GM21529 (cell line): Measurements from ENCODE around the gene KCNG2.
"Not testable (repeated sequence)": the region's sequence is repeated elsewhere in the genome, so short reads cannot be mapped to it uniquely, and the experiment has no call there.

Experiments used
- ATAC-seq: cut with Tn5 transposase; IDR thresholded peaks from one replicate; pipeline ENCODE4 v1.9.1; 2021; ENCODE audit not compliant: unreplicated experiment

The KCNG2 gene

GRCh38 chr18:79868811-79869541 is 71.2 kb downstream of the KCNG2 start:
- ATAC-seq: no peak

DNA sequence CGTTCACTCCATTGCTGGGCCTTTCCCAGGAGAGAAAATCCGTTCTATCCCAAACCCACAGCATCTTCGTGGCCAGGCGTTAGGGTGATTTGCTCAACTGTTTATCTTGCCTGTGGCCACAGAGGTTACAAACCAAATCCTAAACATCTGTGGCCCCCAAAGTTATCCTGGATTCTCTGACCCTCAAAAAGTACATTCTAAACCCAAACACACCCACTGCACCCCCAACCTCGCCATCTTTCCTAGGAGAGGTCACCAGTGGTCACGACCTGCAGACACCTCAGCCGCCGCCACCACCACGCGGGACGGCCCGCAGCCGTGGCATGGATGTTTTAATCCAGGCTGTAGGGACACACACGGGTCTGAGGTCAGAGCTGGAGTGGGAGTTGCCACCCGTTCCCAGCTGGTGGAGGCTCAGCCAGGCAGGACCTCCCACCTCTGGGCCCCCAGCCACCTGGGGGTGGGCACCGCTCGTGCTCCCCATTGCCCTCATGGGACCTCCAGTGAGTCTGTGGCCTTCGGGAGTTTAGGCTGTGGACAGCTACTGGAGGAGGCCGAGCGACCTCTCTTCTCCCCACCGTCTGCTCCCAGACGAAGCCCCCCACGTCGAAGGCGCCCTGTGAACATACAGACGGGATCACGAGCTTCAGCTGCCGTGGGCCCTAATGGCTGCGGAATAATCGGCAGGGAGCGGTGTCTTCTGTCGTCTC is 72.0 kb downstream of the KCNG2 start:
- ATAC-seq: no peak

DNA sequence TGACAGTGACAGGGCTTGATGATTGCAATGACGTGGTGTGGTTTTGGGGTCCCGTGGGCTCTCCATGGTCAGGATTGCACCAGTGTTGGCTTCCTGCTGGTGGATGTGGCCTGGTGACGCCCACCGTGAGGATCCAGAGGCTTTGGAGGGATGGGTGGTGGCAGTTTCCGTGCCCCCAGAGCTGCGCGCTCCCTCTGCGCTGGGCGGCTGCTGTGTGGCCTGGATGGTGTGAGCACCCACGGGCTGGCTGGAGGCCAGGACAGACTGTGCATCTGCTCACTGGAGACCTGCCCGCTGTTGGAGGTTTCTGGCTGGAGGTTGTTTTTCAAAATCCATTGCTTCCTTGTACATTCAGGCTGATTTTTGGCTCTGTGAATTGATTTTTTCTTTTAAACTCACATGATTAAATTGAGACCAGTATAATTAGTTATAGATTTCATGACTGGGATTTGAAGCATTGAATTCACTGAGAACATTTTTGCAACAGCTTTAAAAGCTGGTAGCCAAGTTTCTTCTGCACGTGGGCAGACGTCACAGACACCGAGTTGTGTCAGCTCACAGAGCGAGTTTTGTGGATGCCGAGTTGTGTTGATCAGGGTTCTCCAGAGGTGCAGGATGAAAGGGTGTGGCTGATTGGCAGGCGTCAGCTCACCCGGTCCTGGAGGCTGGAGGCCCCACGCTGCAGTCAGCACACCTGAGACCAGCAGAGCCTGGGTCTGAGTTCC is 72.7 kb downstream of the KCNG2 start:
- ATAC-seq: no peak

GRCh38 chr18:79871026-79871390 is 73.3 kb downstream of the KCNG2 start:
- ATAC-seq: no peak

GRCh38 chr18:79871481-79872091 is 73.8 kb downstream of the KCNG2 start:
- ATAC-seq: no peak

- no peak for ATAC-seq
Observed at GRCh38 chr18:79872527-79873444, 75.0 kb downstream of the KCNG2 start.

- ATAC-seq: no peak
Observed at GRCh38 chr18:79873449-79874110, 75.8 kb downstream of the KCNG2 start.

DNA sequence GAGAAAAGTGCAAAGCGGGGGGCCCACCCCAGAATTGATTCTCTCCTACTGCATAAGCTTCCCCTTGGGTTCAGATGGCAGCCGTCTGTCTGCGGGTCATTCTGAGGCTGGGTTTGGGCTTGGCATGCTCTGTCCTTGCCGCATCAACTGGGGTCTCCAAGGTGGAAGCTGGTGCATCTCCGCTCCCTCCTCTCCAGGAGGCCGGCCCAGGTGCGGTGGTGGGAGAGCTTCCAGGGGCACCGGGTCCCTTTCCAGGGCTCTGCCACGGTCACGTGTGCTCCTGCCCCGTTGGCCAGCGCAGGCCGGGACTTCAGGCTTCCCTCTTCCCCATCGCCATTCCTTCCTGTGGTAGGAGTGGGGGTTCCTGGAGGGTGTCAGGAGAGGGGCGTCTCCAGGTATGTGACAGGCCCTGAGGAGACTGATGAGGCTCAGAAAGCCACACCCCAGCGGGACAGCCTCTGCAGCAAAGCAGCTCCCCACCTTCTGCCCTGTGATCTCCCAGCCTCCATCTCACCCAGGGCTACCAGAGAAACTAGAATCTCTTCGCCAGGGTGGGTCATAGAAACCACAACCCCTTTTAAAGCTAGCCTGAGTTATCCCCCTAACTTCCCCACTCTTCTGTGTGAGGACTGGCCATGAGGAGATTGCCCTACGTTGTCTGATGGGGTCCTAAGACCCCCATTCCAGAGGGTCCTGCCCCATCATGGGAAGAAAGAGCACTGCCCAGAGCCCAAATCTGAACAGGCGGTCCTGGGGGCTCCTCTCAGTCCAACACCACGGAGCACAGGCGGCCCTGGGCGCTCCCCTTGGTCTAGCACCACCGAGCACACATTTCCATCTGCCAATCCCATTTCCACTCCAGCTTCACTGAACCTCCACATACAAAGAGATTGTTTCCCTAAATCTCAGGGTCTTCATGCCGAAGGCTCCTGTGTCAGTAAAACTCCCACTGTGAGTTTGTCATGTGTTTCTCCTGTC is 77.1 kb downstream of the KCNG2 start:
- no peak for ATAC-seq

DNA sequence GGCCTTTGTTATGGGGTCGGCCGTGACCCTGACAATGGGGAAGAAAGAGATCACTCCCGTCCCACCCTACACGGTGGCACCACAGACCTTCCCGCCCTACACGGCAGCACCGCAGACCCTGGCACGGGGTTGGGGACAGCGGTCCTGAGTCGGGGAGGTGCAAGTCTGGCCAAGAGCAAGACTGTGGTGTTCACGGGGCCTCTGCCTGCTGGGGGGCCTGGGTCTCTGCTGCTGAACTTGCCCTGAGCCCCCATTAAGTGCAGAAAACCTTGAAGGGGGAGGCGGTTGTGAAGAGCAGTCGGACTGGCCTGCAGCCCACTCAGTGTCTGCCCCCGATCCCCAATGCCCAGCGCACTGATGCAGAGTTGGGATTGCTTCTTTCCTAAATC is 77.8 kb downstream of the KCNG2 start:
- ATAC-seq: no peak

DNA sequence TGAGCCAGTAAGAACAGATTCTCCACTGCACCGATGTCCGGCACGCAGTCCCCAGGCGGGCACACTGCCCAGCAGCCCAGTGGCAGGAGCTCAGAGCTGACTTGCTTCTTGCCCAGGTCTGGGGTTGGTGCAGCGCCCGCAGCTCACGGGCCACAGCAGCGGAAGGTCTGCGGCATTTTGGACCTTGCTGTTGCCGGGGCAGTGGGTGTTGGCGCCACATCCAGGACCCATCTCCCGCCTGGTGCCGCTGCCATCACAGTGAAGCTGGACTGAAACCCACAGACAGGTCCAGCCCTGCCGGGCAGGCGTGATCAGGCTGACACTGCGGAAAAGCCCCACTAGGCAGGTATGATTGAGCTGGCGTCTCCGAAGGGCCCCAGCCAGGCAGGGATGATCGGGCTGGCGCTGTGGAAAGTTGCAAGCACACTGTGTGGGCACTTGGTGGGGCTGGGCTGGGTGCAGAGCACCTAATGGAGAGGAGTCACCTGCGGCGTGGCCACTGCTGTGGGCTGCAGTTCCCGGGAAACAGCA is 78.3 kb downstream of the KCNG2 start:
- ATAC-seq: no peak

DNA sequence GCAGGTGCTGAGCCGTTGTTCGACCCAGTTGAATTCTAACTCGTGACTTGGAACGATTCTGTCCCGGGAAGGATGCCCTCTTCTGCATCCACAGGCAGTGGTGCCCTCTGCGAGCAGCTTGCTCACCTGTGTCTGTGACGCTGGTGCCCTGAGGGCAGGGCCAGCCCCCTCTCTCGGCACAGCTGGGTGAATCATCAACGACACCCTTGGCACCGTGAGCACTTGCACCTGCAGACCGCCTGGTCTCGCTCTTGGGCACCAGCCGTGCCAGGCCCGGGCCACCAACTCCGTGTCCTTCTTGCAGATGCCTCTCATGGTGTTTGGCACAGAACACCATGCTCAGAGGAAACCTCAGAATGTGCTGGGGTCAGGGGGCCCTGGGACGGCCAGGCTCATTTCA is 78.8 kb downstream of the KCNG2 start:
- ATAC-seq: no peak

GRCh38 chr18:79877163-79878091 is 79.7 kb downstream of the KCNG2 start:
- no peak for ATAC-seq

GRCh38 chr18:79878246-79878645 is 80.5 kb downstream of the KCNG2 start:
- not testable (repeated sequence) for ATAC-seq

DNA sequence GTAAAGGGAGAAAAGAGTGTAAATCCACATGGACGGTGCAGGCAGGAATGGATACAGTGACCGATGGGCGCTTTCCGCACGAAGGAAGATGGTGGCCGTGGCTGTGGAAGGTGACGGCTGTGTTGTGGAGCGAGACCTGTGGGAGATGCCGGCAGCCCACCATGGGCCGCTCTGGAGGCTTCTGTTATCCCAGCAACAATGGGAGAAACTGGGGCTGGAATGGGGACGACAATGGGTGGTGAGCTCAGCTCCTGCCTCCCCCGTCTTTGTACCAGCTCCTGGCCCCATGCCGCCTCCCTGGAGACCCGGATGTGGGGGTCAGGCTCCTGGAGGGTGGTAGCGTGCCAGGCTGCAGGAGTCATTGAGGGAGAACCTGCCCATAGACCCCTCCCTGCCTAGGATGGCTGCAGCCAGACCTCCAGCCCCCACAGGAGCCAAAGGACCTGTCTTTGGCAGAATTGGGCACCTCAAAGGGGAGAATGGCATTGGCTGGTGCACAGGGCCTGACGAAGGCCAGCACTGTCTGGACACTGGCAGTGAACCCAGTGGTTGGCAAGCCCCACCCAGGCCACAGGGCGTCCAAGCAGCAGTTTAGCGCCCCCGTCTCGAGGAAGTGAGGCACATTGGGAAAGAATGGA is 81.1 kb downstream of the KCNG2 start:
- no peak for ATAC-seq

DNA sequence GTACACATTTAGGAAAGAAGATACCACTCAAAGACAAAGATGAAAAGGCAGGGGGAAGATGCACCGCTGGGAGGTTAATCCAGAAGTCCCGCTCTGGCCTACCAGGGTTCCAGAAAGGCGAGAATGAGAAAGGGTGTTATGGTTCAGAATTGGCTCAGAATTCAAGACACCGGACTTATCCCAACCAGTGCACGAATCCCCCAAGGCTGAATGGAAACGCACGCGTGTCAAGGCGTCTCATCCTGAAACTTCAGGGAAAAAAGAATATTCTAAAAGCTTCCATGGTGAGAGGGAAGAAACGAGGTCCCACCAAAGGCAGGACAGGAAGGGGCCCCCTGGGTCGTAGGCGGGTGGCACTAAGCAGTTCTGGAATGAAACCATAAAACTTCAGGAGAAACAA is 81.8 kb downstream of the KCNG2 start:
- ATAC-seq: no peak

- ATAC-seq: no peak
Observed at GRCh38 chr18:79881695-79882094, 84.0 kb downstream of the KCNG2 start.
